Cardiac fibroblast (primary cell): ENCODE measurements around the gene PTRHD1.

Source experiments
- DNase-seq, 2 donors: peaks; one replicate each; pipeline versions ENCODE4 v3.0.0 to v3.0.0-alpha.2; 2010; ENCODE audit warnings: low read depth in 2 of 2
- H3K4me3 ChIP-seq, 2 donors: replicated peaks in 1 of 2; 1 replicate in 1 of 2; 2 replicates in 1 of 2; pipeline ENCODE4 v1.5.1; 2011; ENCODE audit warnings: low read depth in 2 of 2, low read length in 2 of 2, mild to moderate bottlenecking in 2 of 2, moderate library complexity in 1 of 2
- TF ChIP-seq, protein P1 (sequence below): IDR thresholded peaks from one replicate; pipeline ENCODE4 v1.5.1; 2011; ENCODE audit warnings: low read depth, mild to moderate bottlenecking, low read length, inconsistent platforms

Gene PTRHD1

DNA sequence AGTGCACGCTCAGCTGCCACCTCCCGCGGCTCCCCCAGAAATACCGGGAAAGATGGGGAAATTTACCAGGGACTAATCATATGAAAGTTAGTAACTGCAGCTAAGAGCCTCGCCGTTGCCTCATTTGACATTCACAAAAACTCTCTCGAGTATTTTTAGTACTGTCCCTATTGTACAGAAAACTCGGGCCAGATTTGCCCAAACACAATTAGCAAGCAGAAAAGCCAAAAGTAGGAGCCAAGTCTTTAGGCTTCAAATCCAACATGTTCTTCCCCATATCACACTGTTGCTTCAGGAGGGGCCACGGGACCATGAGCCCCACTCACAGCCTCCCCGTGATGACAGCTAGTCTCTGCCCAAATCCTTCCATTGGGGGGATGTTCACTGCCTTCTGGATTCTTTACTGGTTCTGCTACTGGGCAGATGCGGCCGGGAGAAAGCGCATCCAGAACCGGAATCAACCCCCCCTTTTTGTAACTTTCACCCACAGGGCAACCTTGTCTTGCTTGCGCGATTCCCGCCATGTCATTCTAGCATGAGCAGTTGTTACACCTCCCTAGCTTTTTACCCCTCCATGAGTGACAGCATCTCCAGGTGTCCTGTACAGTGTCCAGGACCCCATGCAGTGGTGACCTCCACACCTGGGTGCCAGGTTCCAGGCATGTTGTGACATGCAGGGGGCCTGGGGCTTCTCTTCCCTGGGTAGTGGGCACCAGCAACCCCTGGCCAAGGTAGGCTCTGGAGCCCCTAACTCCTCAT, 35.2 kb upstream of the PTRHD1 start:
- TF ChIP-seq, protein P1, sequence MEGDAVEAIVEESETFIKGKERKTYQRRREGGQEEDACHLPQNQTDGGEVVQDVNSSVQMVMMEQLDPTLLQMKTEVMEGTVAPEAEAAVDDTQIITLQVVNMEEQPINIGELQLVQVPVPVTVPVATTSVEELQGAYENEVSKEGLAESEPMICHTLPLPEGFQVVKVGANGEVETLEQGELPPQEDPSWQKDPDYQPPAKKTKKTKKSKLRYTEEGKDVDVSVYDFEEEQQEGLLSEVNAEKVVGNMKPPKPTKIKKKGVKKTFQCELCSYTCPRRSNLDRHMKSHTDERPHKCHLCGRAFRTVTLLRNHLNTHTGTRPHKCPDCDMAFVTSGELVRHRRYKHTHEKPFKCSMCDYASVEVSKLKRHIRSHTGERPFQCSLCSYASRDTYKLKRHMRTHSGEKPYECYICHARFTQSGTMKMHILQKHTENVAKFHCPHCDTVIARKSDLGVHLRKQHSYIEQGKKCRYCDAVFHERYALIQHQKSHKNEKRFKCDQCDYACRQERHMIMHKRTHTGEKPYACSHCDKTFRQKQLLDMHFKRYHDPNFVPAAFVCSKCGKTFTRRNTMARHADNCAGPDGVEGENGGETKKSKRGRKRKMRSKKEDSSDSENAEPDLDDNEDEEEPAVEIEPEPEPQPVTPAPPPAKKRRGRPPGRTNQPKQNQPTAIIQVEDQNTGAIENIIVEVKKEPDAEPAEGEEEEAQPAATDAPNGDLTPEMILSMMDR, result no peak
- no peak overlapping the region for H3K4me3 ChIP-seq
- DNase-seq, result no peak

DNA sequence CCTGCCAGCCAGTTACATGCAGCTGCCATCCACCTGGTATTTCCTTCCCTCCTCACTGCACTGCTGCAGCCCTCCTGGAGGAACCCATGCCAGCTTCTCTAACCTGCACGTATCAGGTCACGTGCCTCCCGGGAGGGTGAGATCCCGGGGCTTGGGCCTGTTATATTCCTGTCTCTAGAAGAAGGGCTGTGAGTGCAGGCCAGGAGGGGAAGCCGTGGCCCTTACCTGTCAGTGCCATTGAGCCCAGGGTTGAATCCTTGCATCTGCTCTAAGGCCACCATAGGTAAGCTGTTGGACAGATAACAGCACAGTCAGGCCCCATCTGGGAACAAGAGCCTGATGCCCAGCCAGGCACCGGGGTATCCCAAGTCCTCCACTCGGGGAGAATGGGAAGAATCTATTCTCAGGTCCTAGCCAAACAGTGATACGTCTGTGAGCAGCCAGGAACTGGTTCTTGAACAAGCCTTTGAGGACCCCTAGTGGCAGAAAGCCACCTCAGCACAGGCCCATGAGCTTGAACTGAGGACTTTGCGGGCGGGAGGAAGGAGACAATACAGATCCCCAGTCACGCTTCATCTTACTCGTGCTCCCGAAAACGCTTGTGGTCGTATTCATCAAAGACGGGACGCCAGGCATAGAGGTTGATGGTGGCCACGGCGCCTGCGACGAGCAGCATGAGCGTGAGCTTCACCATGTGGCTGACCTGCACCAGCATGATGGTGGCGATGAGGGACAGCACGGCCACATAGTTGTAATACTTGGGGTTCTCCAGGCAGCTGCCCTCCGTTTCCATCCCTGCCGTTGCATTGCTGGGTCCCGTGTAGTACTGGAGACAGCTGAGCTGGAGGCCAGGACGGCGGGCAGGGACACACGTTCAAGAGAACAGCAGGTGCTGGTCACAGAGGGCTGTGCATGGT, 34.4 kb upstream of the PTRHD1 start:
- TF ChIP-seq, protein P1, result peak; percentile 93
- DNase-seq, result peak; percentile 93
- H3K4me3 ChIP-seq, result no peak overlapping the region

DNA sequence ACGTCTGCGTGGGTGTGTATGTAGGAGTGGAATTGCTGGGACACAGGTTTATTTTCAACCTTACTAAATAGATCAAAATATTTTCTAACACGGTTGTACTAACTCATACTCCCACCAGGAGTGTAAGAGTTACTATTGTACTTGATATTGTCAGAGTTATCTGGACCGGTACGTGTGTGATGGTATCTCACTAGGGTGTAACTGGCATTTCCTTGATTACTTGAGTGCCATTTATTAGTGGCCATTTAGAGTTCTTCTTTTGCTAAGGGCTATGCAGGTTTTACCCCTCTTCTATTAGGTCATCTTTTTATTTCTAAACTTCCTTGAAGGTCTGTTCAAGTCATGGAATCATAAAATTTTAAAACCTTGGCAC, 33.6 kb upstream of the PTRHD1 start:
- TF ChIP-seq, protein P1, result no peak
- DNase-seq, result no peak
- no peak overlapping the region for H3K4me3 ChIP-seq

GRCh38 chr2:24825883-24826772, 32.9 kb upstream of the PTRHD1 start:
- DNase-seq, result peak; percentile 28 to 68
- no peak overlapping the region for H3K4me3 ChIP-seq
- TF ChIP-seq, protein P1, result no peak

DNA sequence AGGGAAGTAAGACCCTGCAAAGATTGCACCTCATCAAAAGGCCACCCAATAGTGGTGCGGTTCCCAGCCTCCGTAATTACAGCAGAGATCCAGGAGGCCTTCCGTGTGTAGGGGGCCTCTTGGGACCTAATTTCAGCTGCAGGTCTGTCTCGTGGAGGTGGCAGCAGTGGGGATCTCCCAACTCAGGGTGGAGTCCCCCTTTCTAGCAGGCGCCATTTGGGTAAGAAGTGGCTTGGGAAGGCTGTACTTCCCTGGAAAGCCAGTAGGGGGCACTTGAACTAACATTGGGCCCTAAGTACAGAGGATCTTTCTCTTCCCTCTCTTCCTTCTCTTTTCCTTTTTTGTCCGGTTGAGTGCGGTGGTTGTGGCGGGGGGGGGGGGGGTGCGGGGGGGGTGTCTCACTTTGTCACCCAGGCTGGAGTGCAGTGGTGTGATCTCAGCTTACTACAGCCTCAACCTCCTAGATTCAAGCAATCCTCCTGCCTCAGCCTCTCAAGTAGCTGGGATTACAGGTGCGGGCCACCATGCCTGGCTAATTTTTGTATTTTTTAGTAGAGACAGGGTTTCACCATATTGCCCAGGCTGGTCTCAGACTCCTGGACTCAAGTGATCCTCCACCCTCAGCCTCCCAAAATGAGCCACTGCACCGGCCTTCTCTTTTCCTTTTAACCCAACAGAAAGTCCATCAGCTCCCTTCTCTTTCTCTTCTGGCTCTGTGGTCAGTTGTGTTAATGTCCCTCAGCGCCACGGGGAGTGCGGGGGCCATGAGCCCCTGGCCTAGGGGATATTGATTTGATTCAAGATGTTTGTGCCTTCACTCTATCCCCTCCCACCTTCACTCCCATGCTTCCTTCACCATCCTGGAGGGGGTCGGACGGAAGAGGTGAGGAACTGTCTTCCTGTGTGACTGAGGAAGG, 32.0 kb upstream of the PTRHD1 start:
- TF ChIP-seq, protein P1, result peak; percentile 62
- no peak overlapping the region for H3K4me3 ChIP-seq
- peak in 1 of 2 donors; percentile 36 for DNase-seq
